Measurements from ENCODE around the gene KCND1.
"Not testable (repeated sequence)": the region's sequence is repeated elsewhere in the genome, so short reads cannot be mapped to it uniquely, and the experiment has no call there.

Gene KCND1

GRCh38 chrX:48996969-48997368 is 25.3 kb upstream of the KCND1 start:
- CTCF ChIA-PET = no interaction called here
- POLR2A ChIA-PET (ENCODE audit: low non-redundant PET) = no interaction called here
- DNase-seq (ENCODE audit: low spot score) = no peak
- no peak for TF ChIP-seq CTCF (conservative IDR thresholded peaks at IDR 0.05; ENCODE audit: low read depth)
- no peak overlapping the region for H3K27ac ChIP-seq

GRCh38 chrX:48992341-48992740 is 20.7 kb upstream of the KCND1 start:
- no peak for TF ChIP-seq CTCF (conservative IDR thresholded peaks at IDR 0.05; ENCODE audit: low read depth)
- DNase-seq (ENCODE audit: low spot score) = no peak
- H3K27ac ChIP-seq = no peak overlapping the region
- CTCF ChIA-PET = no interaction called here
- POLR2A ChIA-PET (ENCODE audit: low non-redundant PET) = no interaction called here

GRCh38 chrX:48989483-48989882 is 17.8 kb upstream of the KCND1 start:
- no peak for DNase-seq (ENCODE audit: low spot score)
- no peak overlapping the region for H3K27ac ChIP-seq
- ChIA-PET CTCF (no interaction called here), POLR2A (ENCODE audit: low non-redundant PET) (no interaction called here)
- TF ChIP-seq CTCF (conservative IDR thresholded peaks at IDR 0.05; ENCODE audit: low read depth) = no peak

- no peak for DNase-seq (ENCODE audit: low spot score)
- CTCF ChIA-PET = no interaction called here
- POLR2A ChIA-PET (ENCODE audit: low non-redundant PET) = no interaction called here
- H3K27ac ChIP-seq = no peak overlapping the region
- no peak for TF ChIP-seq CTCF (conservative IDR thresholded peaks at IDR 0.05; ENCODE audit: low read depth)
Measured at GRCh38 chrX:48983896-48984295, 12.3 kb upstream of the KCND1 start.

GRCh38 chrX:48983081-48983480 is 11.4 kb upstream of the KCND1 start:
- no peak overlapping the region for H3K27ac ChIP-seq
- ChIA-PET POLR2A (ENCODE audit: low non-redundant PET) (no interaction called here), CTCF (no interaction called here)
- TF ChIP-seq CTCF (conservative IDR thresholded peaks at IDR 0.05; ENCODE audit: low read depth) = no peak
- DNase-seq (ENCODE audit: low spot score) = no peak

- ChIA-PET CTCF (no interaction called here), POLR2A (ENCODE audit: low non-redundant PET) (no interaction called here)
- H3K27ac ChIP-seq = no peak overlapping the region
- TF ChIP-seq CTCF (conservative IDR thresholded peaks at IDR 0.05; ENCODE audit: low read depth) = no peak
- DNase-seq (ENCODE audit: low spot score) = no peak
Measured at GRCh38 chrX:48981178-48981577, 9.5 kb upstream of the KCND1 start.

- CTCF ChIA-PET; POLR2A ChIA-PET (ENCODE audit: low non-redundant PET); H3K27ac ChIP-seq; DNase-seq (ENCODE audit: low spot score): not testable (repeated sequence)
Measured at GRCh38 chrX:48980341-48980740, 8.7 kb upstream of the KCND1 start.
